ENCODE results near the gene CCDC69.
"Not testable (repeated sequence)": the region's sequence is repeated elsewhere in the genome, so short reads cannot be mapped to it uniquely, and the experiment has no call there.

CCDC69 gene

DNA sequence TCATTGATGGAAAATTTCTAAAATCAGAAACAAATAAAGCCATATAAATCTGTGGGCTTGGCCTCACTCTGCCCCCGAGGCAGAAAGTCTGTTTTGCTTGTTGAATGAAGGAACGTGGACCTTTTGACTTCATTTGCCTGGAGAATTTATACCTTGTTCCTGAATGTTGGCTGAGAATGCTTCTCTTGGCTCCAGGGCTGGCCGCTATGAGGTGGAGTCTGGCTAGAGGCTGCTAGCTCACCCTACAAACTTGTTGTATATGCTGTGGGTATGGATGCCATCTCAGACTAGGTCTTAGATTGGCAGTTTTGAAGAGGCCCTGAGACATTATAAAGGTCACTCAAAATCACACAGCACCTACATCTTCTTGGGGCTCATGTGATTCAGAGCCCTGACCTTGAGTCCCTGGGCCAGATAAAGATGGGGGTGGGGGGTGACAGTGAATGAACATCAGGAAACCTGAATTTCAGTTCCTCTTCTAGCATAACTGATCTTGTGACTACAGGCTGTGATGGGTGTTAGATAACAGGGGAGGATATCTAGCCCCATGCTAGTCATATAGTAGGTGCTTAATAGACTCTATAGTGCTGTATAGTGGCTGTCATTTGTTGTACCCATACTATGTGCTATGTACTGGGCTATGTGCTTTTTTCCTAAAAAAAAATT, 31.9 kb upstream of the CCDC69 start:
- TF ChIP-seq EZH2phosphoT487 (conservative IDR thresholded peaks at IDR 0.05; ENCODE audit: low read length) = no peak
- TF ChIP-seq, protein P1, sequence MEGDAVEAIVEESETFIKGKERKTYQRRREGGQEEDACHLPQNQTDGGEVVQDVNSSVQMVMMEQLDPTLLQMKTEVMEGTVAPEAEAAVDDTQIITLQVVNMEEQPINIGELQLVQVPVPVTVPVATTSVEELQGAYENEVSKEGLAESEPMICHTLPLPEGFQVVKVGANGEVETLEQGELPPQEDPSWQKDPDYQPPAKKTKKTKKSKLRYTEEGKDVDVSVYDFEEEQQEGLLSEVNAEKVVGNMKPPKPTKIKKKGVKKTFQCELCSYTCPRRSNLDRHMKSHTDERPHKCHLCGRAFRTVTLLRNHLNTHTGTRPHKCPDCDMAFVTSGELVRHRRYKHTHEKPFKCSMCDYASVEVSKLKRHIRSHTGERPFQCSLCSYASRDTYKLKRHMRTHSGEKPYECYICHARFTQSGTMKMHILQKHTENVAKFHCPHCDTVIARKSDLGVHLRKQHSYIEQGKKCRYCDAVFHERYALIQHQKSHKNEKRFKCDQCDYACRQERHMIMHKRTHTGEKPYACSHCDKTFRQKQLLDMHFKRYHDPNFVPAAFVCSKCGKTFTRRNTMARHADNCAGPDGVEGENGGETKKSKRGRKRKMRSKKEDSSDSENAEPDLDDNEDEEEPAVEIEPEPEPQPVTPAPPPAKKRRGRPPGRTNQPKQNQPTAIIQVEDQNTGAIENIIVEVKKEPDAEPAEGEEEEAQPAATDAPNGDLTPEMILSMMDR (IDR thresholded peaks at IDR 0.05; ENCODE audit: insufficient read depth, low read length, poor library complexity, severe bottlenecking) = no peak
- H3K4me2 ChIP-seq (ENCODE audit: low read depth, low read length, poor library complexity, severe bottlenecking) = peak overlapping the region; percentile 68

DNA sequence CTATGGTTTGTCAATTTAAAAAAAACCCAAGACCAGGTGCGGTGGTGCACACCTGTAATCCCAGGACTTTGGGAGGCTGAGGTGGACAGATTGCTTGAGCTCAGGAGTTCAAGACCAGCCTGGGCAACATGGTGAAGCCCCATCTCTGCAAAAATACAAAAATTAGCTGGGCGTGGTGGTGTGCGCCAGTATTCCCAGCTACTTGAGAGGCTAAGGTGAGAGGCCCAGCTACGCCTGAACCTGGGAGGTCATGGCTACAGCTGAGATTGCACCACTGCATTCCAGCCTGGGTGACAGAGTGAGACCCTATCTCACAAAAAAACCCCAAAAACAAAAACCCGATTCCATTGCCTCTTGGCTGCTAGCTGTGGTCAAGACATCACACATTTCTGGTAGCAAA, 31.1 kb upstream of the CCDC69 start:
- H2AFZ ChIP-seq (ENCODE audit: low read depth, low read length, severe bottlenecking); H3K36me3 ChIP-seq (ENCODE audit: low read length); H3K9me2 ChIP-seq (replicated peaks; ENCODE audit: insufficient read depth, low read length); H3K9me3 ChIP-seq (ENCODE audit: insufficient read depth, low read length); H3K27me3 ChIP-seq (ENCODE audit: low read length); H4K20me1 ChIP-seq (ENCODE audit: low read depth, low read length): not testable (repeated sequence)
- Histone ChIP-seq H3K4me3 (ENCODE audit: insufficient read depth, low read length, poor library complexity, severe bottlenecking) (peak overlapping the region; percentile 99), H3K4me2 (ENCODE audit: low read depth, low read length, poor library complexity, severe bottlenecking) (peak overlapping the region; percentile 68), H3K79me2 (ENCODE audit: insufficient read depth, low read length) (peaks cover 70% of the 10 kb centered on the region), H3K27ac (ENCODE audit: low read depth, low read length) (peak overlapping the region; percentile 84), H3K9ac (ENCODE audit: low read length) (peak overlapping the region; percentile 97), H3F3A (ENCODE audit: insufficient read depth) (peaks cover 19% of the 10 kb centered on the region)

More for the DNA sequence above, 31.9 kb upstream of the CCDC69 start:
- Histone ChIP-seq H3K4me3 (ENCODE audit: insufficient read depth, low read length, poor library complexity, severe bottlenecking) (peak overlapping the region; percentile 99), H3K9me2 (replicated peaks; ENCODE audit: insufficient read depth, low read length) (no peaks in the 10 kb centered on the region), H3K36me3 (ENCODE audit: low read length) (no peaks in the 10 kb centered on the region), H3K9me3 (ENCODE audit: insufficient read depth, low read length) (no peaks in the 10 kb centered on the region), H3F3A (ENCODE audit: insufficient read depth) (peaks cover 19% of the 10 kb centered on the region), H3K27ac (ENCODE audit: low read depth, low read length) (peak overlapping the region; percentile 84), H3K9ac (ENCODE audit: low read length) (peak overlapping the region; percentile 97), H3K79me2 (ENCODE audit: insufficient read depth, low read length) (peaks cover 78% of the 10 kb centered on the region), H3K27me3 (ENCODE audit: low read length) (no peaks in the 10 kb centered on the region), H2AFZ (ENCODE audit: low read depth, low read length, severe bottlenecking) (no peak overlapping the region), H4K20me1 (ENCODE audit: low read depth, low read length) (no peaks in the 10 kb centered on the region; the same call in 1 of the 2 replicates)

- Histone ChIP-seq H3K4me2 (ENCODE audit: low read depth, low read length, poor library complexity, severe bottlenecking) (peak overlapping the region; percentile 68), H2AFZ (ENCODE audit: low read depth, low read length, severe bottlenecking) (no peak overlapping the region), H3F3A (ENCODE audit: insufficient read depth) (peaks cover 19% of the 10 kb centered on the region), H3K79me2 (ENCODE audit: insufficient read depth, low read length) (peaks cover 66% of the 10 kb centered on the region), H3K9me3 (ENCODE audit: insufficient read depth, low read length) (no peaks in the 10 kb centered on the region), H3K36me3 (ENCODE audit: low read length) (no peaks in the 10 kb centered on the region), H3K9me2 (replicated peaks; ENCODE audit: insufficient read depth, low read length) (no peaks in the 10 kb centered on the region), H3K9ac (ENCODE audit: low read length) (peak overlapping the region; percentile 97), H3K27ac (ENCODE audit: low read depth, low read length) (peak overlapping the region; percentile 84), H3K4me3 (ENCODE audit: insufficient read depth, low read length, poor library complexity, severe bottlenecking) (peak overlapping the region; percentile 99), H3K27me3 (ENCODE audit: low read length) (no peaks in the 10 kb centered on the region), H4K20me1 (ENCODE audit: low read depth, low read length) (no peaks in the 10 kb centered on the region; the same call in 1 of the 2 replicates)
- TF ChIP-seq, protein P1 (IDR thresholded peaks at IDR 0.05; ENCODE audit: insufficient read depth, low read length, poor library complexity, severe bottlenecking) = no peak
- no peak for TF ChIP-seq EZH2phosphoT487 (conservative IDR thresholded peaks at IDR 0.05; ENCODE audit: low read length)
Observed at GRCh38 chr5:151254556-151254955, 30.7 kb upstream of the CCDC69 start.

GRCh38 chr5:151253605-151253950, 29.7 kb upstream of the CCDC69 start:
- H3K27ac ChIP-seq (ENCODE audit: low read depth, low read length) = peak overlapping the region; percentile 84
- no peak for TF ChIP-seq EZH2phosphoT487 (conservative IDR thresholded peaks at IDR 0.05; ENCODE audit: low read length)
- TF ChIP-seq, protein P1 (IDR thresholded peaks at IDR 0.05; ENCODE audit: insufficient read depth, low read length, poor library complexity, severe bottlenecking) = no peak
- H3K79me2 ChIP-seq (ENCODE audit: insufficient read depth, low read length) = peaks cover 56% of the 10 kb centered on the region
- peak overlapping the region; percentile 68 for H3K4me2 ChIP-seq (ENCODE audit: low read depth, low read length, poor library complexity, severe bottlenecking)
- H4K20me1 ChIP-seq (ENCODE audit: low read depth, low read length) = no peaks in the 10 kb centered on the region; the same call in 1 of the 2 replicates
- no peak overlapping the region for H2AFZ ChIP-seq (ENCODE audit: low read depth, low read length, severe bottlenecking)
- H3F3A ChIP-seq (ENCODE audit: insufficient read depth) = peaks cover 19% of the 10 kb centered on the region
- no peaks in the 10 kb centered on the region for H3K36me3 ChIP-seq (ENCODE audit: low read length)
- H3K9me3 ChIP-seq (ENCODE audit: insufficient read depth, low read length) = no peaks in the 10 kb centered on the region
- H3K4me3 ChIP-seq (ENCODE audit: insufficient read depth, low read length, poor library complexity, severe bottlenecking) = peak overlapping the region; percentile 99
- H3K9ac ChIP-seq (ENCODE audit: low read length) = peak overlapping the region; percentile 97
- no peaks in the 10 kb centered on the region for H3K9me2 ChIP-seq (replicated peaks; ENCODE audit: insufficient read depth, low read length)
- H3K27me3 ChIP-seq (ENCODE audit: low read length) = no peaks in the 10 kb centered on the region
